Spleen (tissue), 11 donors: ENCODE results near the gene SSBP3. TPM values are rescaled to one million over a fixed set of nuclear protein-coding genes. Genes with fewer than 3 reads are reported as not detected.

Experiments
- DNase-seq: peaks from one replicate; pipeline ENCODE4 v3.0.0-alpha.2; 2020
- H3K27ac ChIP-seq, 8 donors: fragments of 200-600 bp; sonication (generic) in 7 of 8; 1 replicate in 4 of 8; 2 replicates in 4 of 8; pipeline versions ENCODE4 v1.5.0 to v1.8.0; 2016 to 2021; ENCODE audit warnings: inconsistent platforms in 4 of 8, mild to moderate bottlenecking in 4 of 8, moderate library complexity in 1 of 8
- H3K27me3 ChIP-seq, 7 donors: fragments of 200-600 bp; sonication (generic) in 6 of 7; replicated peaks in 1 of 7; 1 replicate in 4 of 7; 2 replicates in 3 of 7; pipeline versions ENCODE4 v1.5.0 to v1.8.0; 2016 to 2021; ENCODE audit warnings: inconsistent platforms in 3 of 7, mild to moderate bottlenecking in 1 of 7
- H3K36me3 ChIP-seq, 6 donors: fragments of 200-600 bp; sonication (generic) in 5 of 6; 1 replicate in 4 of 6; 2 replicates in 2 of 6; pipeline versions ENCODE4 v1.5.0 to v1.8.0; 2016 to 2021; ENCODE audit warnings: inconsistent platforms in 2 of 6
- H3K4me1 ChIP-seq, 6 donors: fragments of 200-600 bp; sonication (generic) in 5 of 6; 1 replicate in 3 of 6; 2 replicates in 3 of 6; pipeline versions ENCODE4 v1.5.0 to v1.8.0; 2016 to 2021; ENCODE audit warnings: inconsistent platforms in 3 of 6
- H3K4me3 ChIP-seq, 8 donors: fragments of 200-600 bp; sonication (generic) in 7 of 8; 1 replicate in 4 of 8; 2 replicates in 4 of 8; pipeline versions ENCODE4 v1.5.0 to v1.8.0; 2016 to 2021; ENCODE audit warnings: inconsistent platforms in 4 of 8, mild to moderate bottlenecking in 4 of 8, moderate library complexity in 2 of 8
- H3K9me3 ChIP-seq, 8 donors: fragments of 200-600 bp; sonication (generic) in 7 of 8; 1 replicate in 4 of 8; 2 replicates in 4 of 8; pipeline versions ENCODE4 v1.5.0 to v1.8.0; 2016 to 2021; ENCODE audit warnings: inconsistent platforms in 4 of 8
- CTCF ChIP-seq, 11 experiments: fragments of 200-600 bp in 7 of 11; fragments of 450-650 bp in 4 of 11; sonication (generic) in 4 of 11; IDR thresholded peaks in 8 of 11; conservative IDR thresholded peaks in 3 of 11; 1 replicate in 7 of 11; 2 replicates in 4 of 11; pipeline versions ENCODE4 v1.4.0 to v1.8.0; 2016 to 2021; ENCODE audit warnings: antibody characterized with exemption in 11 of 11, inconsistent platforms in 4 of 11, mild to moderate bottlenecking in 1 of 11
- POLR2A ChIP-seq, 3 donors: fragments of 450-650 bp; IDR thresholded peaks; one replicate each; pipeline ENCODE4 v1.5.1; 2017; ENCODE audit warnings: antibody characterized with exemption in 3 of 3, mild to moderate bottlenecking in 1 of 3
- POLR2AphosphoS5 ChIP-seq, 3 donors: sonication (generic); formaldehyde crosslinking; IDR thresholded peaks; one replicate each; pipeline ENCODE4 v1.5.1; 2017; ENCODE audit warnings: antibody characterized with exemption in 3 of 3
- WGBS, 5 donors: extraction: QIAGEN DNeasy Blood & Tissue Kit in 3 of 5; methylation state at CpG; one replicate each; pipeline versions ENCODE4 v1.1.5 to v1.1.7; 2013 to 2018; 5-methylcytosine and 5-hydroxymethylcytosine counted together
- intact Hi-C: fragments of 100-400 bp; cut with DNase I; formaldehyde crosslinking; loops from one replicate; pipeline ENCODE4 v1.15.0; 2023; ENCODE audit warnings: low total_unique reads
- polyA plus RNA-seq, 3 donors: library from polyadenylated mRNA; stranded (reverse); fragments of 200-250 nt; gene quantifications; one replicate each; pipeline ENCODE4 v1.2.1, GENCODE V29; 2013
- total RNA-seq, 7 donors: library from RNA; depleted of rRNA in 3 of 7; stranded (reverse); fragments of >200 nt in 3 of 7; fragmentation: NEBNext Ultra II Directional in 4 of 7; extraction: Animal tissue kit (Norgen Biotek cat#: 25700) in 4 of 7; gene quantifications; one replicate each; pipeline versions ENCODE4 v1.1.0 to v1.2.1, GENCODE V29; 2016 to 2021
- donor health status: healthy with polysubstance abuse.
- donor health status: DM: no; HTN: no; CAD: no; lungs with moderate emphysema.
- donor health status: DM: no; HTN: no; CAD: no.
- donor health status: Bipolar disorder and iron deficiency.
- donor health status: healthy.
- donor health status: DM: no; HTN: no; CAD: no.
- donor health status: DM: yes; HTN: yes; CAD: no.

The SSBP3 gene
- total and polyA plus RNA-seq, 10 donors: 14.4 to 73.5 (median 26.3) TPM

GRCh38 chr1:54367613-54368012 lies 38.6 kb downstream of the SSBP3 start:
- 92 to 100% (median 97%) methylated on average over 2 of the region's 2 CpGs for WGBS, 5 donors
- Histone ChIP-seq H3K27ac (no peak overlapping the region), H3K4me3 (no peak overlapping the region), H3K36me3 (peaks cover 0 to 15% (median 0%) of the 10 kb centered on the region in 6 donors), H3K27me3 (no peaks in the 10 kb centered on the region), H3K4me1 (peaks cover 0 to 36% (median 20%) of the 10 kb centered on the region in 6 donors), H3K9me3 (no peaks in the 10 kb centered on the region)
- no peak for TF ChIP-seq POLR2AphosphoS5 (IDR thresholded peaks at IDR 0.05)
- TF ChIP-seq CTCF (IDR thresholded peaks at IDR 0.05 in 8 of 11, conservative IDR thresholded peaks at IDR 0.05 in 3 of 11): no peak
- TF ChIP-seq POLR2A (IDR thresholded peaks at IDR 0.05): no peak
- no peak for DNase-seq
- intact Hi-C loops: no loop called here

- H3K4me3 ChIP-seq: no peak overlapping the region
- 79 to 96% (median 90%) methylated on average over 3 of the region's 3 CpGs for WGBS, 5 donors
- no peak for DNase-seq
- TF ChIP-seq POLR2AphosphoS5 (IDR thresholded peaks at IDR 0.05): no peak
- TF ChIP-seq CTCF (IDR thresholded peaks at IDR 0.05 in 8 of 11, conservative IDR thresholded peaks at IDR 0.05 in 3 of 11): no peak
- TF ChIP-seq POLR2A (IDR thresholded peaks at IDR 0.05): no peak
- intact Hi-C loops: no loop called here
- H3K9me3 ChIP-seq: no peaks in the 10 kb centered on the region
- no peaks in the 10 kb centered on the region for H3K27me3 ChIP-seq
- peaks cover 0 to 15% (median 0%) of the 10 kb centered on the region in 6 donors for H3K36me3 ChIP-seq
- peaks cover 0 to 31% (median 13%) of the 10 kb centered on the region in 6 donors for H3K4me1 ChIP-seq
- no peak overlapping the region for H3K27ac ChIP-seq
Measured at GRCh38 chr1:54365847-54366246, 40.3 kb downstream of the SSBP3 start.

DNA sequence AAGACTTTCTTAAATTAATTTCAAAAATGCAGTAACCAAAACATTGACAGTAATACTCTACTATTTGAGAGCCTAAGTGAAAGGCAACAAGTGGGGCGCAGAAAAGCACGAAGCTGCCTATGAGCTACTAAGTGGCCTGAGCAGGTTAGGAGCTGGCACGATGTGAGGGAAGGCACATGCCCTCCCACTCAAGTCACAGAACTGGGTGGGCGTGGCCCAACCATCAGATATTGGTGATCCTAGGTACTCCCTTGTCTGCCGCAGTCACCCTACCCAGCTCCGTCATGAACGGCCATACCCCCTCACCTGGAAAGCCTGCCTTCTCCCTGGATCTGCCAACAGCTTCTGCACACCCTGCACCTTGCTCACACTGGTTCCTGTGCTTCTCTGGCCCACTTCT lies 40.8 kb downstream of the SSBP3 start:
- Histone ChIP-seq H3K36me3 (peaks cover 0 to 15% (median 0%) of the 10 kb centered on the region in 6 donors), H3K4me1 (peaks cover 0 to 33% (median 13%) of the 10 kb centered on the region in 6 donors)
- no peak for TF ChIP-seq POLR2A (IDR thresholded peaks at IDR 0.05)
- no peak for TF ChIP-seq POLR2AphosphoS5 (IDR thresholded peaks at IDR 0.05)
- TF ChIP-seq CTCF (IDR thresholded peaks at IDR 0.05 in 8 of 11, conservative IDR thresholded peaks at IDR 0.05 in 3 of 11): no peak

GRCh38 chr1:54364995-54365394 lies 41.2 kb downstream of the SSBP3 start:
- H3K4me1 ChIP-seq: peaks cover 0 to 37% (median 14%) of the 10 kb centered on the region in 6 donors
- DNase-seq: no peak
- no peak overlapping the region for H3K27ac ChIP-seq
- H3K36me3 ChIP-seq: peaks cover 0 to 12% (median 0%) of the 10 kb centered on the region in 6 donors
- 66 to 89% (median 77%) methylated on average over 10 of the region's 10 CpGs for WGBS, 5 donors
- H3K27me3 ChIP-seq: no peaks in the 10 kb centered on the region
- intact Hi-C loops: no loop called here
- no peak for TF ChIP-seq POLR2A (IDR thresholded peaks at IDR 0.05)
- TF ChIP-seq POLR2AphosphoS5 (IDR thresholded peaks at IDR 0.05): no peak
- TF ChIP-seq CTCF (IDR thresholded peaks at IDR 0.05 in 8 of 11, conservative IDR thresholded peaks at IDR 0.05 in 3 of 11): no peak
- no peaks in the 10 kb centered on the region for H3K9me3 ChIP-seq
- H3K4me3 ChIP-seq: no peak overlapping the region

More for the DNA sequence above, 40.8 kb downstream of the SSBP3 start:
- DNase-seq: no peak
- H3K27me3 ChIP-seq: no peaks in the 10 kb centered on the region
- no peaks in the 10 kb centered on the region for H3K9me3 ChIP-seq
- intact Hi-C loops: no loop called here
- H3K27ac ChIP-seq: no peak overlapping the region
- WGBS, 5 donors: 91 to 96% (median 91%) methylated on average over 7 of the region's 7 CpGs
- no peak overlapping the region for H3K4me3 ChIP-seq
